ENCODE measurements around the gene TMED9. TPM values are rescaled to one million over a fixed set of nuclear protein-coding genes. Genes with fewer than 3 reads are reported as not detected.

The TMED9 gene
- total RNA-seq, 1 experiment from 2014 or later: 133 TPM

- Histone ChIP-seq H3K9me2 (ENCODE audit: insufficient read depth) (no peaks in the 10 kb centered on the region), H3K27me3 (ENCODE audit: insufficient read depth, low read length) (no peaks in the 10 kb centered on the region), H3K9me3 (ENCODE audit: control insufficient read depth in 1 of 2, insufficient read depth in 1 of 2, low read depth in 1 of 2, low read length in 2 of 2) (no peaks in the 10 kb centered on the region), H4K20me1 (ENCODE audit: insufficient read depth) (no peaks in the 10 kb centered on the region), H3K79me2 (ENCODE audit: insufficient read depth, low read length) (peaks cover 16% of the 10 kb centered on the region), H3K27ac (ENCODE audit: low read depth, low read length) (no peak overlapping the region), H3K9ac (ENCODE audit: low read length) (no peak overlapping the region), H3K36me3 (ENCODE audit: control insufficient read depth in 1 of 2, insufficient read depth in 2 of 2, low read length in 2 of 2) (no peaks in the 10 kb centered on the region; a peak in 1 of 4 replicates), H3K4me2 (ENCODE audit: low read length) (no peak overlapping the region), H3K4me3 (replicated peaks in 1 of 2; ENCODE audit: low read depth in 1 of 2, low read length in 2 of 2) (no peak overlapping the region), H3K4me1 (ENCODE audit: control insufficient read depth in 1 of 2, insufficient read depth in 2 of 2, low read length in 2 of 2) (peaks cover 11 to 23% of the 10 kb centered on the region in 2 experiments; a peak in 3 of 4 replicates), H2AFZ (ENCODE audit: low read depth, low read length, poor library complexity, severe bottlenecking) (no peak overlapping the region)
- no peak for TF ChIP-seq CTCF (IDR thresholded peaks at IDR 0.05 in 2 of 3, conservative IDR thresholded peaks at IDR 0.05 in 1 of 3; ENCODE audit: borderline replicate concordance in 1 of 3, insufficient read depth in 1 of 3, low read depth in 2 of 3, low read length in 2 of 3)
- TF ChIP-seq POLR2A (IDR thresholded peaks at IDR 0.05; ENCODE audit: borderline replicate concordance, extremely low read depth, insufficient read depth, insufficient read length): no peak
- TF ChIP-seq REST (IDR thresholded peaks at IDR 0.05; ENCODE audit: low read depth): no peak
- TF ChIP-seq RAD21 (IDR thresholded peaks at IDR 0.05; ENCODE audit: low read depth): no peak
- TF ChIP-seq ZNF274 (IDR thresholded peaks at IDR 0.05; ENCODE audit: low read depth, low read length): no peak
- TF ChIP-seq EZH2phosphoT487 (IDR thresholded peaks at IDR 0.05; ENCODE audit: borderline replicate concordance): no peak
- no peak for TF ChIP-seq ELF1 (IDR thresholded peaks at IDR 0.05; ENCODE audit: borderline replicate concordance, low read depth)
- no peak for TF ChIP-seq TCF7L2 (IDR thresholded peaks at IDR 0.05; ENCODE audit: borderline replicate concordance, extremely low read depth, insufficient read depth, insufficient read length)
- no peak for TF ChIP-seq CEBPB (IDR thresholded peaks at IDR 0.05; ENCODE audit: low read depth)
- TF ChIP-seq SP1 (IDR thresholded peaks at IDR 0.05; ENCODE audit: low read depth): no peak
- no peak for TF ChIP-seq EGR1 (IDR thresholded peaks at IDR 0.05; ENCODE audit: low read depth)
- TF ChIP-seq CBX3 (IDR thresholded peaks at IDR 0.05; ENCODE audit: low read depth): no peak
- TF ChIP-seq SRF (IDR thresholded peaks at IDR 0.05; ENCODE audit: low read depth): no peak
- no peak for TF ChIP-seq ZFX (IDR thresholded peaks at IDR 0.05)
- TF ChIP-seq JUND (IDR thresholded peaks at IDR 0.05): no peak
- no peak for TF ChIP-seq ATF3 (IDR thresholded peaks at IDR 0.05)
- TF ChIP-seq EZH2 (IDR thresholded peaks at IDR 0.05): no peak
- TF ChIP-seq ZBTB33 (IDR thresholded peaks at IDR 0.05; ENCODE audit: extremely low read depth, insufficient replicate concordance, low read length): no peak
- no peak for TF ChIP-seq FOSL1 (IDR thresholded peaks at IDR 0.05; ENCODE audit: low read depth)
- no TSS peak for BruUV-seq (replicated peaks)
- RAD21 ChIA-PET (ENCODE audit: low non-redundant PET in 1 of 2, low total read pairs in 2 of 2, uncharacterized antibody in 2 of 2, unreplicated experiment in 2 of 2): no interaction called here
- ATAC-seq (no peak), DNase-seq (ENCODE audit: low read depth, low spot score) (no peak)
- CTCF ChIA-PET: interaction anchor here (0.7 kb wide), 1 partner anchor 9 kb away, joined by 6 read pairs; no protein-coding TSS in a partner anchor
- intact Hi-C loops (cut with micrococcal nuclease): no loop called here
- POLR2A ChIA-PET: no interaction called here
Measured at GRCh38 chr5:177607115-177607451, 15.1 kb downstream of the TMED9 start.
